OCI-LY3 (cell line): ENCODE measurements around the gene ANKRD44.

Experiments
- CTCF ChIP-seq: fragments of 200-600, 300-600 bp; sonication (generic); IDR thresholded peaks from 2 replicates; pipeline ENCODE4 v1.5.1; 2014; ENCODE audit warnings: antibody characterized with exemption, low read length, low read depth
- EZH2phosphoT487 ChIP-seq: fragments of 200-600 bp; shearing (Covaris generic); IDR thresholded peaks from 2 replicates; pipeline ENCODE4 v1.6.1; 2018; ENCODE audit warnings: antibody characterized with exemption, mixed run types, low read depth

- TF ChIP-seq CTCF (no peak), EZH2phosphoT487 (no peak)
Observed at GRCh38 chr2:196952936-196953335, 357.6 kb downstream of the ANKRD44 start.
